A549 (cell line): ENCODE data around the gene ITGAL. TPM values are rescaled to one million over a fixed set of nuclear protein-coding genes. Genes with fewer than 3 reads are reported as not detected.

Experiments
- ATAC-seq, 2 experiments: fragments of 200-7000 bp in 1 of 2; fragments of >200 bp in 1 of 2; cut with Nextera tagmentation in 1 of 2; cut with Tn5 transposase in 1 of 2; 3 replicates each; pipeline versions ENCODE4 v1.8.0 to v1.9.1; 2018 to 2020; ENCODE audit warnings: mild to moderate bottlenecking in 1 of 2, moderate library complexity in 1 of 2
- CTCF ChIA-PET: fragments of 300-600 bp; sonication (Branson Sonifier 250); formaldehyde crosslinking; extraction: SDS; loops from one replicate; lab custom pipeline; 2021; ENCODE audit warnings: antibody characterized with exemption, inconsistent platforms; lab: Yijun Ruan, JAX
- POLR2A ChIA-PET: fragments of 350-600 bp; formaldehyde crosslinking; extraction: SDS; loops from one replicate; lab custom pipeline; 2021; ENCODE audit warnings: antibody characterized with exemption, inconsistent platforms; lab: Yijun Ruan, JAX
- DNase-seq, 2 experiments: peaks; one replicate each; pipeline versions ENCODE4 v3.0.0 to v3.0.0-alpha.2; 2011 to 2016; ENCODE audit warnings: low read depth in 1 of 2, low spot score in 1 of 2
- FAIRE-seq: peaks from 2 replicates; lab custom pipeline; 2011; peaks lifted over from hg19 to GRCh38; lab: Jason Lieb, UNC
- H3K27ac ChIP-seq, 2 experiments: fragments of >200 bp; sonication (Bioruptor Twin); formaldehyde crosslinking; 3 replicates each; pipeline ENCODE4 v1.5.1; 2016 to 2017
- H3K4me1 ChIP-seq: fragments of >200 bp; sonication (Bioruptor Twin); formaldehyde crosslinking; 3 replicates; pipeline ENCODE4 v1.6.1; 2016
- H3K4me2 ChIP-seq: fragments of >200 bp; sonication (Bioruptor Twin); formaldehyde crosslinking; 3 replicates; pipeline ENCODE4 v1.6.1; 2016
- H3K4me3 ChIP-seq: fragments of >200 bp; sonication (Bioruptor Twin); formaldehyde crosslinking; 3 replicates; pipeline ENCODE4 v1.5.1; 2016
- H3K9me3 ChIP-seq: fragments of >200 bp; sonication (Bioruptor Twin); formaldehyde crosslinking; 3 replicates; pipeline ENCODE4 v1.6.1; 2016
- CBX2 ChIP-seq: fragments of 200-600 bp; sonication (generic); IDR thresholded peaks from 2 replicates; pipeline ENCODE4 v1.6.1; 2016; ENCODE audit warnings: low read depth, mild to moderate bottlenecking, borderline replicate concordance
- CBX8 ChIP-seq: fragments of 200-600 bp; sonication (generic); IDR thresholded peaks from 2 replicates; pipeline ENCODE4 v1.6.1; 2016
- CEBPB ChIP-seq, 2 experiments: fragments of >200 bp in 1 of 2; sonication (Bioruptor Twin) in 1 of 2; formaldehyde crosslinking in 1 of 2; IDR thresholded peaks; 2 replicates each; pipeline ENCODE4 v1.6.1; 2012 to 2016
- CHD2 ChIP-seq: fragments of 150-350 bp; IDR thresholded peaks from 2 replicates; pipeline ENCODE4 v1.6.1; 2014; ENCODE audit warnings: low read length; ENCODE audit not compliant: partially characterized antibody
- ESRRA ChIP-seq: fragments of 150-350 bp; IDR thresholded peaks from 2 replicates; pipeline ENCODE4 v1.6.1; 2014; ENCODE audit warnings: mild to moderate bottlenecking, low read length, borderline replicate concordance
- FOSL2 ChIP-seq, 2 experiments: fragments of 450-650 bp in 1 of 2; fragments of >200 bp in 1 of 2; sonication (Bioruptor Twin) in 1 of 2; formaldehyde crosslinking; IDR thresholded peaks; 2 replicates each; pipeline versions ENCODE4 v1.5.0 to v1.6.1; 2016 to 2020; ENCODE audit warnings: mild to moderate bottlenecking in 1 of 2, moderate library complexity in 1 of 2
- FOXS1 ChIP-seq: fragments of 250-450 bp; sonication (Bioruptor Pico); IDR thresholded peaks from 2 replicates; pipeline ENCODE4 v1.5.0; 2020; ENCODE audit warnings: mild to moderate bottlenecking, moderate library complexity
- HDAC2 ChIP-seq: fragments of 200-600 bp; sonication (generic); IDR thresholded peaks from 2 replicates; pipeline ENCODE4 v1.6.1; 2016
- HOXB5 ChIP-seq: fragments of 250-450 bp; sonication (Bioruptor Pico); IDR thresholded peaks from 2 replicates; pipeline ENCODE4 v1.5.0; 2020; ENCODE audit warnings: mild to moderate bottlenecking, moderate library complexity
- JUNB ChIP-seq: fragments of >200 bp; sonication (Bioruptor Twin); formaldehyde crosslinking; IDR thresholded peaks from 2 replicates; pipeline ENCODE4 v1.6.1; 2016
- KDM1A ChIP-seq: fragments of 200-600 bp; sonication (generic); IDR thresholded peaks from 2 replicates; pipeline ENCODE4 v1.6.1; 2016; ENCODE audit warnings: low read depth, mild to moderate bottlenecking
- KDM5A ChIP-seq: fragments of 200-600 bp; sonication (generic); IDR thresholded peaks from 2 replicates; pipeline ENCODE4 v1.6.1; 2016; ENCODE audit warnings: antibody characterized with exemption, mild to moderate bottlenecking
- MAZ ChIP-seq: fragments of 150-350 bp; IDR thresholded peaks from 2 replicates; pipeline ENCODE4 v1.6.1; 2014; ENCODE audit warnings: antibody characterized with exemption, low read depth, low read length, borderline replicate concordance
- PHF8 ChIP-seq: fragments of 200-600 bp; sonication (generic); IDR thresholded peaks from 2 replicates; pipeline ENCODE4 v1.6.1; 2016; ENCODE audit warnings: low read depth, mild to moderate bottlenecking, antibody characterized with exemption, moderate library complexity, borderline replicate concordance
- POLR2A ChIP-seq: IDR thresholded peaks from 2 replicates; pipeline ENCODE4 v1.6.1; 2012; ENCODE audit warnings: mild to moderate bottlenecking, low read length
- RARB ChIP-seq: fragments of 250-450 bp; sonication (Bioruptor Pico); IDR thresholded peaks from 2 replicates; pipeline ENCODE4 v1.8.0; 2021; ENCODE audit warnings: mild to moderate bottlenecking, moderate library complexity
- SREBF2 ChIP-seq: fragments of 450-650 bp; IDR thresholded peaks from 2 replicates; pipeline ENCODE4 v1.6.1; 2014; ENCODE audit warnings: mild to moderate bottlenecking, moderate library complexity
- TFCP2L1 ChIP-seq: fragments of 250-450 bp; sonication (Bioruptor Pico); IDR thresholded peaks from 2 replicates; pipeline ENCODE4 v1.5.0; 2021; ENCODE audit warnings: mild to moderate bottlenecking
- ZC3H11A ChIP-seq: fragments of 450-650 bp; IDR thresholded peaks from 2 replicates; pipeline ENCODE4 v1.6.1; 2014; ENCODE audit warnings: antibody characterized with exemption, mild to moderate bottlenecking
- ZFP36 ChIP-seq: fragments of 450-650 bp; IDR thresholded peaks from 2 replicates; pipeline ENCODE4 v1.6.1; 2014; ENCODE audit warnings: borderline replicate concordance; ENCODE audit not compliant: partially characterized antibody
- WGBS: methylation state at CpG from one replicate; pipeline ENCODE4 v1.1.6; 2017; ENCODE audit errors: missing lambda C conversion rate; 5-methylcytosine and 5-hydroxymethylcytosine counted together
- polyA plus RNA-seq, 4 experiments: library from polyadenylated mRNA; depleted of rRNA in 3 of 4; stranded (reverse); fragments of >200 nt; fragmentation: RNase III in 1 of 4; extraction: RNeasy Plus Mini Kit Qiagen cat#74134 plus additional on column Dnase treatment in 1 of 4; gene quantifications; 2 replicates in 3 of 4; 3 replicates in 1 of 4; pipeline ENCODE4 v1.2.3, GENCODE V29; 2011 to 2017
- TF ChIP-seq, protein P1 (sequence below): fragments of 250-450 bp; sonication (Bioruptor Pico); IDR thresholded peaks from 2 replicates; pipeline ENCODE4 v1.5.0; 2020; ENCODE audit warnings: low read depth, mild to moderate bottlenecking, moderate library complexity
- TF ChIP-seq, protein P2 (sequence below): fragments of 250-450 bp; sonication (Bioruptor Pico); IDR thresholded peaks from 2 replicates; pipeline ENCODE4 v1.5.0; 2021; ENCODE audit warnings: mild to moderate bottlenecking, moderate library complexity, borderline replicate concordance
- TF ChIP-seq, protein P3 (sequence below): fragments of >200 bp; sonication (Bioruptor Twin); formaldehyde crosslinking; IDR thresholded peaks from 3 replicates; pipeline ENCODE4 v1.6.1; 2016
- TF ChIP-seq, protein P4 (sequence below): fragments of 200-600 bp; sonication (generic); IDR thresholded peaks from 2 replicates; pipeline ENCODE4 v1.6.1; 2016; ENCODE audit warnings: antibody characterized with exemption, mild to moderate bottlenecking, moderate library complexity

Gene ITGAL
- polyA plus RNA-seq, 2 of the 4 experiments (the other 2 are of a cell fraction) = 0.17 to 0.94 TPM

DNA sequence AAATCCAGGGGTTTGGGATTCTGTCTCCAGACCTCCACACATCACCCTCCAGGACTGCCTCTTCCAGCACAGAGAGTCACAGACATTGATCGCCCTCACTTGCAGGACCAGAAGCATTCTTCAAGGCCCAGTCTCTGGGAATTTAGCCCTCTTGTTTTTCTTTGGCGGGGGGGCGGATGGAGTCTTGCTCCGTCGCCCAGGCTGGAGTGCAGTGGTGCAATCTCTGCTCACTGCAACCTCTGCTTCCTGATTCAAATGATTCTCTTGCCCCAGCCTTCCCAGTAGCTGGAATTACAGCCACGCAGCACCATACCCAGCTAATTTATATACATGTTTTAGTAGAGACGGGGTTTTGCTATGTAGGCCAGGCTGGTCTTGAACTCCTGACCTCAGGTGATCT lies 8.5 kb upstream of the ITGAL start:
- POLR2A ChIA-PET = no interaction called here
- CTCF ChIA-PET = interaction anchor here (0.6 to 1.4 kb wide), 2 partner anchors 15 to 266 kb away, joined by 3 read pairs; no protein-coding TSS in a partner anchor
- FAIRE-seq = no peak

DNA sequence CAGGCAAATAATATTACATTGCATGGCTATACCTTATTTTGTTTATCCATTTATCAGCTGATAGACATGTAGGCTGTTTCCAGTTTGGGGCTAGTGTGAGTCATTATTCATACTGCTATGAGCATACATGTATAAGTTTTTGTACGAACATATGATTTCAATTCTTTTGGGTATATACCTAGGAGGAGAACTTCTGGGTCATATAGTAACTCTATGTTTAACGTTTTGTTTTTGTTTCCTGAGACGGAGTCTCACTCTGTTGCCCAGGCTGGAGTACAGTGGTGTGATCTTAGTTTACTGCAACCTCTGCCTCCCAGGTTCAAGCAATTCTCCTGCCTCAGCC lies 2.4 kb upstream of the ITGAL start:
- ChIA-PET POLR2A (no interaction called here), CTCF (interaction anchor here (0.8 to 1.5 kb wide), 2 partner anchors 12 to 40 kb away, joined by 5 read pairs; partner anchors contain the start of gene DCTPP1)
- no peak overlapping the region for H3K27ac ChIP-seq
- no peaks in the 10 kb centered on the region for H3K9me3 ChIP-seq
- no peak overlapping the region for H3K4me2 ChIP-seq
- no peak for ATAC-seq
- TF ChIP-seq ZC3H11A = no peak
- no peak for TF ChIP-seq FOSL2 (IDR thresholded peaks at IDR 0.05)
- TF ChIP-seq FOSL2 (CRISPR knock-in tag; IDR thresholded peaks at IDR 0.05) = no peak
- no peak for TF ChIP-seq HDAC2
- no peak for TF ChIP-seq CEBPB (IDR thresholded peaks at IDR 0.05)
- TF ChIP-seq KDM1A = no peak
- no peak for TF ChIP-seq ZFP36
- TF ChIP-seq TFCP2L1 (CRISPR knock-in tag) = no peak
- TF ChIP-seq, protein P1, sequence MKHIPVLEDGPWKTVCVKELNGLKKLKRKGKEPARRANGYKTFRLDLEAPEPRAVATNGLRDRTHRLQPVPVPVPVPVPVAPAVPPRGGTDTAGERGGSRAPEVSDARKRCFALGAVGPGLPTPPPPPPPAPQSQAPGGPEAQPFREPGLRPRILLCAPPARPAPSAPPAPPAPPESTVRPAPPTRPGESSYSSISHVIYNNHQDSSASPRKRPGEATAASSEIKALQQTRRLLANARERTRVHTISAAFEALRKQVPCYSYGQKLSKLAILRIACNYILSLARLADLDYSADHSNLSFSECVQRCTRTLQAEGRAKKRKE (CRISPR knock-in tag) = no peak
- TF ChIP-seq CBX2 = no peak
- no peak for TF ChIP-seq PHF8
- no peak for DNase-seq
- WGBS = 79% methylated on average over 3 of the region's 3 CpGs
- no peaks in the 10 kb centered on the region for H3K4me1 ChIP-seq
- no peak for FAIRE-seq
- H3K4me3 ChIP-seq = no peak overlapping the region

More for the DNA sequence above, 8.5 kb upstream of the ITGAL start:
- no peak for TF ChIP-seq FOSL2 (IDR thresholded peaks at IDR 0.05)
- no peak for TF ChIP-seq FOSL2 (CRISPR knock-in tag; IDR thresholded peaks at IDR 0.05)
- no peak for TF ChIP-seq ZFP36
- TF ChIP-seq CEBPB (IDR thresholded peaks at IDR 0.05) = no peak
- TF ChIP-seq FOXS1 (CRISPR knock-in tag) = no peak
- TF ChIP-seq, protein P2, sequence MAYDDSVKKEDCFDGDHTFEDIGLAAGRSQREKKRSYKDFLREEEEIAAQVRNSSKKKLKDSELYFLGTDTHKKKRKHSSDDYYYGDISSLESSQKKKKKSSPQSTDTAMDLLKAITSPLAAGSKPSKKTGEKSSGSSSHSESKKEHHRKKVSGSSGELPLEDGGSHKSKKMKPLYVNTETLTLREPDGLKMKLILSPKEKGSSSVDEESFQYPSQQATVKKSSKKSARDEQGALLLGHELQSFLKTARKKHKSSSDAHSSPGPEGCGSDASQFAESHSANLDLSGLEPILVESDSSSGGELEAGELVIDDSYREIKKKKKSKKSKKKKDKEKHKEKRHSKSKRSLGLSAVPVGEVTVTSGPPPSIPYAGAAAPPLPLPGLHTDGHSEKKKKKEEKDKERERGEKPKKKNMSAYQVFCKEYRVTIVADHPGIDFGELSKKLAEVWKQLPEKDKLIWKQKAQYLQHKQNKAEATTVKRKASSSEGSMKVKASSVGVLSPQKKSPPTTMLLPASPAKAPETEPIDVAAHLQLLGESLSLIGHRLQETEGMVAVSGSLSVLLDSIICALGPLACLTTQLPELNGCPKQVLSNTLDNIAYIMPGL (CRISPR knock-in tag) = no peak
- no peak for TF ChIP-seq ESRRA
- TF ChIP-seq JUNB = no peak
- no peak for TF ChIP-seq CHD2
- TF ChIP-seq CBX8 = no peak
- TF ChIP-seq TFCP2L1 (CRISPR knock-in tag) = no peak
- no peak for TF ChIP-seq SREBF2
- TF ChIP-seq PHF8 = no peak
- no peak for TF ChIP-seq POLR2A
- no peak for TF ChIP-seq HOXB5 (CRISPR knock-in tag)
- TF ChIP-seq, protein P3, sequence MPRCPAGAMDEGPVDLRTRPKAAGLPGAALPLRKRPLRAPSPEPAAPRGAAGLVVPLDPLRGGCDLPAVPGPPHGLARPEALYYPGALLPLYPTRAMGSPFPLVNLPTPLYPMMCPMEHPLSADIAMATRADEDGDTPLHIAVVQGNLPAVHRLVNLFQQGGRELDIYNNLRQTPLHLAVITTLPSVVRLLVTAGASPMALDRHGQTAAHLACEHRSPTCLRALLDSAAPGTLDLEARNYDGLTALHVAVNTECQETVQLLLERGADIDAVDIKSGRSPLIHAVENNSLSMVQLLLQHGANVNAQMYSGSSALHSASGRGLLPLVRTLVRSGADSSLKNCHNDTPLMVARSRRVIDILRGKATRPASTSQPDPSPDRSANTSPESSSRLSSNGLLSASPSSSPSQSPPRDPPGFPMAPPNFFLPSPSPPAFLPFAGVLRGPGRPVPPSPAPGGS = no peak
- no peak for TF ChIP-seq RARB (CRISPR knock-in tag)
- no peak for TF ChIP-seq KDM5A
- no peak for TF ChIP-seq MAZ
- TF ChIP-seq, protein P4, sequence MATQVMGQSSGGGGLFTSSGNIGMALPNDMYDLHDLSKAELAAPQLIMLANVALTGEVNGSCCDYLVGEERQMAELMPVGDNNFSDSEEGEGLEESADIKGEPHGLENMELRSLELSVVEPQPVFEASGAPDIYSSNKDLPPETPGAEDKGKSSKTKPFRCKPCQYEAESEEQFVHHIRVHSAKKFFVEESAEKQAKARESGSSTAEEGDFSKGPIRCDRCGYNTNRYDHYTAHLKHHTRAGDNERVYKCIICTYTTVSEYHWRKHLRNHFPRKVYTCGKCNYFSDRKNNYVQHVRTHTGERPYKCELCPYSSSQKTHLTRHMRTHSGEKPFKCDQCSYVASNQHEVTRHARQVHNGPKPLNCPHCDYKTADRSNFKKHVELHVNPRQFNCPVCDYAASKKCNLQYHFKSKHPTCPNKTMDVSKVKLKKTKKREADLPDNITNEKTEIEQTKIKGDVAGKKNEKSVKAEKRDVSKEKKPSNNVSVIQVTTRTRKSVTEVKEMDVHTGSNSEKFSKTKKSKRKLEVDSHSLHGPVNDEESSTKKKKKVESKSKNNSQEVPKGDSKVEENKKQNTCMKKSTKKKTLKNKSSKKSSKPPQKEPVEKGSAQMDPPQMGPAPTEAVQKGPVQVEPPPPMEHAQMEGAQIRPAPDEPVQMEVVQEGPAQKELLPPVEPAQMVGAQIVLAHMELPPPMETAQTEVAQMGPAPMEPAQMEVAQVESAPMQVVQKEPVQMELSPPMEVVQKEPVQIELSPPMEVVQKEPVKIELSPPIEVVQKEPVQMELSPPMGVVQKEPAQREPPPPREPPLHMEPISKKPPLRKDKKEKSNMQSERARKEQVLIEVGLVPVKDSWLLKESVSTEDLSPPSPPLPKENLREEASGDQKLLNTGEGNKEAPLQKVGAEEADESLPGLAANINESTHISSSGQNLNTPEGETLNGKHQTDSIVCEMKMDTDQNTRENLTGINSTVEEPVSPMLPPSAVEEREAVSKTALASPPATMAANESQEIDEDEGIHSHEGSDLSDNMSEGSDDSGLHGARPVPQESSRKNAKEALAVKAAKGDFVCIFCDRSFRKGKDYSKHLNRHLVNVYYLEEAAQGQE = no peak
- H3K9me3 ChIP-seq = no peaks in the 10 kb centered on the region
- no peak overlapping the region for H3K4me3 ChIP-seq
- no peak overlapping the region for H3K4me2 ChIP-seq
- ATAC-seq = no peak
- H3K27ac ChIP-seq = no peak overlapping the region
- H3K4me1 ChIP-seq = no peaks in the 10 kb centered on the region
- DNase-seq = no peak
- WGBS = 90% methylated on average over 7 of the region's 7 CpGs
